ENCODE measurements around the gene EEPD1. TPM values are rescaled to one million over a fixed set of nuclear protein-coding genes. Genes with fewer than 3 reads are reported as not detected.

Gene EEPD1
- total RNA-seq, 6 experiments from 2014 or later = 0.95 to 2.7 (median 1.5) TPM

DNA sequence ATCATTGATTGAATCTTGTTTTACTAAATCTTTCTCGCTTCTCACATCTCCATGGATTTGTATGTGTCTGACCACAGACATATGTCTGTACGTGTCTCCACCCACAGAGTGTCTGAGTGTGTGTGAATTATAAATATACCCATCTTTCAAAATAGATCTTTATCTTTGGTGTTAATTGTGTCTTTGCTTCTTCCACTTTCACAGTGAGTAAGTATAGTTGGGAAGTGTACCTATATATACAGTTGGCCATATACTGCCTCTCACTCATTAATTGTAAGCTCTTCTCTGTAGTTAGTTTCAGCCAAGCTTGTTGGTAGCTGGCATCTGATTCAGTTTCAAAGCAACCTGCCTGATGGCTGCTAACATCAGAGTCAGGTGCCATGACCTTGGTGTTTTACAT is 18.4 kb downstream of the EEPD1 start:
- no peaks in the 10 kb centered on the region for H3K36me3 Mint-ChIP-seq (ENCODE audit: low read depth)
- H3K27ac Mint-ChIP-seq = no peak overlapping the region
- H3K4me3 Mint-ChIP-seq = no peak overlapping the region
- no peaks in the 10 kb centered on the region for H3K9me3 Mint-ChIP-seq
- TF ChIP-seq, protein P1, sequence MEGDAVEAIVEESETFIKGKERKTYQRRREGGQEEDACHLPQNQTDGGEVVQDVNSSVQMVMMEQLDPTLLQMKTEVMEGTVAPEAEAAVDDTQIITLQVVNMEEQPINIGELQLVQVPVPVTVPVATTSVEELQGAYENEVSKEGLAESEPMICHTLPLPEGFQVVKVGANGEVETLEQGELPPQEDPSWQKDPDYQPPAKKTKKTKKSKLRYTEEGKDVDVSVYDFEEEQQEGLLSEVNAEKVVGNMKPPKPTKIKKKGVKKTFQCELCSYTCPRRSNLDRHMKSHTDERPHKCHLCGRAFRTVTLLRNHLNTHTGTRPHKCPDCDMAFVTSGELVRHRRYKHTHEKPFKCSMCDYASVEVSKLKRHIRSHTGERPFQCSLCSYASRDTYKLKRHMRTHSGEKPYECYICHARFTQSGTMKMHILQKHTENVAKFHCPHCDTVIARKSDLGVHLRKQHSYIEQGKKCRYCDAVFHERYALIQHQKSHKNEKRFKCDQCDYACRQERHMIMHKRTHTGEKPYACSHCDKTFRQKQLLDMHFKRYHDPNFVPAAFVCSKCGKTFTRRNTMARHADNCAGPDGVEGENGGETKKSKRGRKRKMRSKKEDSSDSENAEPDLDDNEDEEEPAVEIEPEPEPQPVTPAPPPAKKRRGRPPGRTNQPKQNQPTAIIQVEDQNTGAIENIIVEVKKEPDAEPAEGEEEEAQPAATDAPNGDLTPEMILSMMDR (IDR thresholded peaks at IDR 0.05) = no peak
- H3K27me3 Mint-ChIP-seq (ENCODE audit: insufficient read depth) = peaks cover 4% of the 10 kb centered on the region; the same call in 1 of the 2 replicates
- DNase-seq = no peak
- H3K4me1 Mint-ChIP-seq (ENCODE audit: low read depth) = no peaks in the 10 kb centered on the region

GRCh38 chr7:36175886-36176285 is 22.8 kb downstream of the EEPD1 start:
- no peaks in the 10 kb centered on the region for H3K9me3 Mint-ChIP-seq
- H3K4me3 Mint-ChIP-seq = no peak overlapping the region
- no peak overlapping the region for H3K27ac Mint-ChIP-seq
- H3K36me3 Mint-ChIP-seq (ENCODE audit: low read depth) = no peaks in the 10 kb centered on the region
- no peak for DNase-seq
- H3K27me3 Mint-ChIP-seq (ENCODE audit: insufficient read depth) = peaks cover 3% of the 10 kb centered on the region; the same call in 1 of the 2 replicates
- TF ChIP-seq, protein P1 (IDR thresholded peaks at IDR 0.05) = no peak
- H3K4me1 Mint-ChIP-seq (ENCODE audit: low read depth) = no peaks in the 10 kb centered on the region

- Mint-ChIP-seq H3K27ac (no peak overlapping the region), H3K27me3 (ENCODE audit: insufficient read depth) (peaks cover 3% of the 10 kb centered on the region; the same call in 1 of the 2 replicates), H3K9me3 (no peaks in the 10 kb centered on the region), H3K4me1 (ENCODE audit: low read depth) (no peaks in the 10 kb centered on the region), H3K36me3 (ENCODE audit: low read depth) (no peaks in the 10 kb centered on the region), H3K4me3 (no peak overlapping the region)
- TF ChIP-seq, protein P1 (IDR thresholded peaks at IDR 0.05) = no peak
- no peak for DNase-seq
Measured at GRCh38 chr7:36176697-36177096, 23.6 kb downstream of the EEPD1 start.

DNA sequence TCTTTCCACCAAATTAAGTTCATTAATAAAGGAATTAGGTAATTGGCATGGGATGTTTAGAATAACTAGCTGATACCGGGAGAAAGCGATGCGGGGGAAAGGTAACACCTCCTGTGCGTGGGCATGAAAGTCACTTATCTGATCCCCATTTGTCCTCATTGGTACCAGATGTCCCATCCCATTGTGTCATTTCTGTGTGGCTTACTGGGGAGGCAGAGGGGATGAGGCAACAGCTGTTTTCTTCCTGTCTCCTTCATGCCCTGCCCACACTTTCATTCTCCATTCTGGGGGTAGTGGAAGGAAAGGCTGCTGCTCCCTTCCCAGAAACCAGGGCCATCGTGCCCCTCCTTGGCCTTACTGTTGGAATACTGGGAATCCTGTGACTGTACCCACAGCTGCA is 27.1 kb downstream of the EEPD1 start:
- TF ChIP-seq, protein P1 (IDR thresholded peaks at IDR 0.05) = no peak
- Mint-ChIP-seq H3K9me3 (no peaks in the 10 kb centered on the region), H3K27me3 (ENCODE audit: insufficient read depth) (peaks cover 3% of the 10 kb centered on the region; the same call in 1 of the 2 replicates), H3K4me3 (no peak overlapping the region), H3K4me1 (ENCODE audit: low read depth) (no peaks in the 10 kb centered on the region), H3K27ac (no peak overlapping the region), H3K36me3 (ENCODE audit: low read depth) (no peaks in the 10 kb centered on the region)
- no peak for DNase-seq

GRCh38 chr7:36181668-36182067 is 28.6 kb downstream of the EEPD1 start:
- H3K4me1 Mint-ChIP-seq (ENCODE audit: low read depth) = peaks cover 9% of the 10 kb centered on the region; the same call in 1 of the 2 replicates
- TF ChIP-seq, protein P1 (IDR thresholded peaks at IDR 0.05) = no peak

More at GRCh38 chr7:36181668-36182067, 28.6 kb downstream of the EEPD1 start:
- Mint-ChIP-seq H3K36me3 (ENCODE audit: low read depth) (no peaks in the 10 kb centered on the region), H3K4me3 (no peak overlapping the region), H3K27ac (no peak overlapping the region), H3K9me3 (no peaks in the 10 kb centered on the region), H3K27me3 (ENCODE audit: insufficient read depth) (no peaks in the 10 kb centered on the region)
- no peak for DNase-seq

Data from HFFc6 (cell line).